ENCODE results near the gene STRBP.

DNA sequence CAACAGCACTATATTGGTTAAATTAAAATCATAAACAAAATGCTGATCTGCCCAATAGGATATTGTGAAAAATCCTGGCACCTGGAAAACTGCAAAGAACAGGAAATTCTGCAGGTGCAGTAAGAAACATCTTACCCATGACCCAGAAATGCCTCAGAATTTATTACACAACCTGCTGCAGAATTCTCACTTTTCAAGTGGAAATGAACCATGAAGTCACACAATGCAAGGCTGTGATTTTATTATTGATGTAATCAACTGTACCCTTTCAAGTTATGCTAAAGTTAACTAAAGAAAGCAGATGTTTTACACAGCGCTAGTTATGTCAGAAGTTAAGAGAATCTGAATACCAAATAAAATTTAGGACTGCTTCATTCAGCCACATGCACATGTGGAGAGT is 6.0 kb downstream of the STRBP start:
- TF ChIP-seq, protein P1, sequence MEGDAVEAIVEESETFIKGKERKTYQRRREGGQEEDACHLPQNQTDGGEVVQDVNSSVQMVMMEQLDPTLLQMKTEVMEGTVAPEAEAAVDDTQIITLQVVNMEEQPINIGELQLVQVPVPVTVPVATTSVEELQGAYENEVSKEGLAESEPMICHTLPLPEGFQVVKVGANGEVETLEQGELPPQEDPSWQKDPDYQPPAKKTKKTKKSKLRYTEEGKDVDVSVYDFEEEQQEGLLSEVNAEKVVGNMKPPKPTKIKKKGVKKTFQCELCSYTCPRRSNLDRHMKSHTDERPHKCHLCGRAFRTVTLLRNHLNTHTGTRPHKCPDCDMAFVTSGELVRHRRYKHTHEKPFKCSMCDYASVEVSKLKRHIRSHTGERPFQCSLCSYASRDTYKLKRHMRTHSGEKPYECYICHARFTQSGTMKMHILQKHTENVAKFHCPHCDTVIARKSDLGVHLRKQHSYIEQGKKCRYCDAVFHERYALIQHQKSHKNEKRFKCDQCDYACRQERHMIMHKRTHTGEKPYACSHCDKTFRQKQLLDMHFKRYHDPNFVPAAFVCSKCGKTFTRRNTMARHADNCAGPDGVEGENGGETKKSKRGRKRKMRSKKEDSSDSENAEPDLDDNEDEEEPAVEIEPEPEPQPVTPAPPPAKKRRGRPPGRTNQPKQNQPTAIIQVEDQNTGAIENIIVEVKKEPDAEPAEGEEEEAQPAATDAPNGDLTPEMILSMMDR (IDR thresholded peaks at IDR 0.05), result no peak
- TF ChIP-seq, protein P2, sequence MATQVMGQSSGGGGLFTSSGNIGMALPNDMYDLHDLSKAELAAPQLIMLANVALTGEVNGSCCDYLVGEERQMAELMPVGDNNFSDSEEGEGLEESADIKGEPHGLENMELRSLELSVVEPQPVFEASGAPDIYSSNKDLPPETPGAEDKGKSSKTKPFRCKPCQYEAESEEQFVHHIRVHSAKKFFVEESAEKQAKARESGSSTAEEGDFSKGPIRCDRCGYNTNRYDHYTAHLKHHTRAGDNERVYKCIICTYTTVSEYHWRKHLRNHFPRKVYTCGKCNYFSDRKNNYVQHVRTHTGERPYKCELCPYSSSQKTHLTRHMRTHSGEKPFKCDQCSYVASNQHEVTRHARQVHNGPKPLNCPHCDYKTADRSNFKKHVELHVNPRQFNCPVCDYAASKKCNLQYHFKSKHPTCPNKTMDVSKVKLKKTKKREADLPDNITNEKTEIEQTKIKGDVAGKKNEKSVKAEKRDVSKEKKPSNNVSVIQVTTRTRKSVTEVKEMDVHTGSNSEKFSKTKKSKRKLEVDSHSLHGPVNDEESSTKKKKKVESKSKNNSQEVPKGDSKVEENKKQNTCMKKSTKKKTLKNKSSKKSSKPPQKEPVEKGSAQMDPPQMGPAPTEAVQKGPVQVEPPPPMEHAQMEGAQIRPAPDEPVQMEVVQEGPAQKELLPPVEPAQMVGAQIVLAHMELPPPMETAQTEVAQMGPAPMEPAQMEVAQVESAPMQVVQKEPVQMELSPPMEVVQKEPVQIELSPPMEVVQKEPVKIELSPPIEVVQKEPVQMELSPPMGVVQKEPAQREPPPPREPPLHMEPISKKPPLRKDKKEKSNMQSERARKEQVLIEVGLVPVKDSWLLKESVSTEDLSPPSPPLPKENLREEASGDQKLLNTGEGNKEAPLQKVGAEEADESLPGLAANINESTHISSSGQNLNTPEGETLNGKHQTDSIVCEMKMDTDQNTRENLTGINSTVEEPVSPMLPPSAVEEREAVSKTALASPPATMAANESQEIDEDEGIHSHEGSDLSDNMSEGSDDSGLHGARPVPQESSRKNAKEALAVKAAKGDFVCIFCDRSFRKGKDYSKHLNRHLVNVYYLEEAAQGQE (IDR thresholded peaks at IDR 0.05; ENCODE audit: insufficient read depth in 1 of 2, low read depth in 2 of 2, low read length in 1 of 2), result no peak

Measured in Panc1 (cell line).